DMS153 treated with DMSO at 0.1 percent for 48 hours (cell line): ENCODE results near the gene TBX2.

ENCODE experiments used
- DNase-seq: peaks from one replicate; lab custom pipeline; 2025; ENCODE audit not compliant: unreplicated experiment; lab: John Stamatoyannopoulos, UW

The TBX2 gene

GRCh38 chr17:61401389-61402072 lies 1.9 kb downstream of the TBX2 start:
- DNase-seq = no peak

- no peak for DNase-seq
Measured at GRCh38 chr17:61402073-61402541, 2.5 kb downstream of the TBX2 start.

GRCh38 chr17:61402978-61403800 lies 3.5 kb downstream of the TBX2 start:
- peak; percentile 47 for DNase-seq

- DNase-seq = no peak
Measured at GRCh38 chr17:61403801-61404662, 4.4 kb downstream of the TBX2 start.

GRCh38 chr17:61404663-61404912 lies 4.9 kb downstream of the TBX2 start:
- DNase-seq = no peak

GRCh38 chr17:61404913-61405685 lies 5.5 kb downstream of the TBX2 start:
- DNase-seq = no peak

GRCh38 chr17:61405686-61406536 lies 6.3 kb downstream of the TBX2 start:
- DNase-seq = no peak

GRCh38 chr17:61406537-61406845 lies 6.8 kb downstream of the TBX2 start:
- no peak for DNase-seq

GRCh38 chr17:61406971-61407911 lies 7.6 kb downstream of the TBX2 start:
- DNase-seq = no peak

- DNase-seq = no peak
Measured at GRCh38 chr17:61408151-61409041, 8.8 kb downstream of the TBX2 start.

- DNase-seq = no peak
Measured at GRCh38 chr17:61409301-61410112, 9.9 kb downstream of the TBX2 start.

GRCh38 chr17:61410141-61411010 lies 10.7 kb downstream of the TBX2 start:
- peak; percentile 13 for DNase-seq

- no peak for DNase-seq
Measured at GRCh38 chr17:61411011-61411260, 11.3 kb downstream of the TBX2 start.

- DNase-seq = peak; percentile 69
Measured at GRCh38 chr17:61411261-61412142, 11.9 kb downstream of the TBX2 start.

- DNase-seq = peak; percentile 66
Measured at GRCh38 chr17:61412143-61412859, 12.7 kb downstream of the TBX2 start.
